Measurements from ENCODE around the gene POGK. TPM values are rescaled to one million over a fixed set of nuclear protein-coding genes. Genes with fewer than 3 reads are reported as not detected.

POGK gene
- total RNA-seq (10 to 100 TPM; 30.0 to 39.9 TPM), polyA plus RNA-seq (ENCODE audit: insufficient read length in 2 of 2) (10 to 100 TPM; 33.1 to 42.0 TPM)
- long read RNA-seq, donor 1, full-length matches to known transcripts, result 6 of 16 reads
- long read RNA-seq, donor 1, partial matches to known transcripts, result 5 of 16 reads
- long read RNA-seq, donor 1, other reads (novel, unspliced or antisense), result 5 of 16 reads
- long read RNA-seq, donor 2, full-length matches to known transcripts, result 4 of 4 reads
- long read RNA-seq, donor 2, partial matches to known transcripts, result 0 of 4 reads
- long read RNA-seq, donor 2, other reads (novel, unspliced or antisense), result 0 of 4 reads
- long read RNA-seq, donor 3, full-length matches to known transcripts, result 3 of 10 reads
- long read RNA-seq, donor 3, partial matches to known transcripts, result 7 of 10 reads
- long read RNA-seq, donor 3, other reads (novel, unspliced or antisense), result 0 of 10 reads
- long read RNA-seq, donor 4, full-length matches to known transcripts, result 6 of 20 reads
- long read RNA-seq, donor 4, partial matches to known transcripts, result 8 of 20 reads
- long read RNA-seq, donor 4, other reads (novel, unspliced or antisense), result 6 of 20 reads

- H3K27me3 ChIP-seq (ENCODE audit: control insufficient read depth, insufficient read depth, low read length), result no peaks in the 10 kb centered on the region
- peaks cover 28% of the 10 kb centered on the region for H3K4me1 ChIP-seq (ENCODE audit: control insufficient read depth, insufficient read depth, low read length)
- peak; percentile 68 to 97 (median 82) for DNase-seq (ENCODE audit: low read depth in 4 of 6, low spot score in 6 of 6)
- no peaks in the 10 kb centered on the region for H3K9me3 ChIP-seq (ENCODE audit: control insufficient read depth, insufficient read depth, low read length)
- 0% methylated on average over 62 of the region's 63 CpGs for WGBS (ENCODE audit: insufficient coverage)
- H3K4me3 ChIP-seq (ENCODE audit: low read depth, low read length), result peak within 1 kb of the TSS; percentile 73
- H3K36me3 ChIP-seq (ENCODE audit: control insufficient read depth, insufficient read depth, low read length), result peaks cover 24% of the 10 kb centered on the region
- peak within 1 kb of the TSS; percentile 89 for H3K27ac ChIP-seq (ENCODE audit: low read depth, low read length)
Observed at GRCh38 chr1:166838766-166839599, at the start of gene POGK. POGK (plus strand) TSS chr1:166839475; CDS start chr1:166840957, 1,482 bp downstream.

GRCh38 chr1:166796620-166797236, 42.5 kb upstream of the POGK start:
- no peak overlapping the region for H3K27ac ChIP-seq (ENCODE audit: low read depth, low read length)
- no peaks in the 10 kb centered on the region for H3K36me3 ChIP-seq (ENCODE audit: control insufficient read depth, insufficient read depth, low read length)
- DNase-seq (ENCODE audit: low read depth in 4 of 6, low spot score in 6 of 6), result no peak
- 95% methylated on average over 23 of the region's 23 CpGs for WGBS (ENCODE audit: insufficient coverage)
- no peaks in the 10 kb centered on the region for H3K27me3 ChIP-seq (ENCODE audit: control insufficient read depth, insufficient read depth, low read length)
- no peak overlapping the region for H3K4me3 ChIP-seq (ENCODE audit: low read depth, low read length)
- H3K4me1 ChIP-seq (ENCODE audit: control insufficient read depth, insufficient read depth, low read length), result no peaks in the 10 kb centered on the region
- H3K9me3 ChIP-seq (ENCODE audit: control insufficient read depth, insufficient read depth, low read length), result no peaks in the 10 kb centered on the region

GRCh38 chr1:166808952-166809351, 30.3 kb upstream of the POGK start:
- no peaks in the 10 kb centered on the region for H3K27me3 ChIP-seq (ENCODE audit: control insufficient read depth, insufficient read depth, low read length)
- no peak for DNase-seq (ENCODE audit: low read depth in 4 of 6, low spot score in 6 of 6)
- no peaks in the 10 kb centered on the region for H3K36me3 ChIP-seq (ENCODE audit: control insufficient read depth, insufficient read depth, low read length)
- H3K9me3 ChIP-seq (ENCODE audit: control insufficient read depth, insufficient read depth, low read length), result no peaks in the 10 kb centered on the region
- H3K4me1 ChIP-seq (ENCODE audit: control insufficient read depth, insufficient read depth, low read length), result no peaks in the 10 kb centered on the region
- no peak overlapping the region for H3K27ac ChIP-seq (ENCODE audit: low read depth, low read length)
- 83% methylated on average over 1 of the region's 2 CpGs for WGBS (ENCODE audit: insufficient coverage)
- H3K4me3 ChIP-seq (ENCODE audit: low read depth, low read length), result no peak overlapping the region

- Histone ChIP-seq H3K27me3 (ENCODE audit: control insufficient read depth, insufficient read depth, low read length) (no peaks in the 10 kb centered on the region), H3K4me3 (ENCODE audit: low read depth, low read length) (no peak overlapping the region), H3K4me1 (ENCODE audit: control insufficient read depth, insufficient read depth, low read length) (no peaks in the 10 kb centered on the region), H3K27ac (ENCODE audit: low read depth, low read length) (no peak overlapping the region), H3K9me3 (ENCODE audit: control insufficient read depth, insufficient read depth, low read length) (peaks cover 1% of the 10 kb centered on the region), H3K36me3 (ENCODE audit: control insufficient read depth, insufficient read depth, low read length) (no peaks in the 10 kb centered on the region)
- DNase-seq (ENCODE audit: low read depth in 4 of 6, low spot score in 6 of 6), result no peak
- WGBS (ENCODE audit: insufficient coverage), result no CpG with 5 or more reads among the region's 2 CpGs
Observed at GRCh38 chr1:166811691-166812090, 27.6 kb upstream of the POGK start.

- Histone ChIP-seq H3K27ac (ENCODE audit: low read depth, low read length) (no peak overlapping the region), H3K4me3 (ENCODE audit: low read depth, low read length) (no peak overlapping the region), H3K9me3 (ENCODE audit: control insufficient read depth, insufficient read depth, low read length) (peaks cover 1% of the 10 kb centered on the region), H3K4me1 (ENCODE audit: control insufficient read depth, insufficient read depth, low read length) (no peaks in the 10 kb centered on the region), H3K27me3 (ENCODE audit: control insufficient read depth, insufficient read depth, low read length) (no peaks in the 10 kb centered on the region), H3K36me3 (ENCODE audit: control insufficient read depth, insufficient read depth, low read length) (no peaks in the 10 kb centered on the region)
- 60% methylated on average over 1 of the region's 2 CpGs for whole genome bisulfite sequencing (ENCODE audit: insufficient coverage)
- peak in 2 of 6 donors; percentile 2 to 80 for DNase-seq (ENCODE audit: low read depth in 4 of 6, low spot score in 6 of 6)
Observed at GRCh38 chr1:166813508-166814223, 25.6 kb upstream of the POGK start.

GRCh38 chr1:166814611-166815010, 24.7 kb upstream of the POGK start:
- no CpG with 5 or more reads among the region's 2 CpGs for WGBS (ENCODE audit: insufficient coverage)
- H3K4me3 ChIP-seq (ENCODE audit: low read depth, low read length), result no peak overlapping the region
- H3K27ac ChIP-seq (ENCODE audit: low read depth, low read length), result no peak overlapping the region
- no peak for DNase-seq (ENCODE audit: low read depth in 4 of 6, low spot score in 6 of 6)
- H3K9me3 ChIP-seq (ENCODE audit: control insufficient read depth, insufficient read depth, low read length), result peaks cover 1% of the 10 kb centered on the region
- H3K4me1 ChIP-seq (ENCODE audit: control insufficient read depth, insufficient read depth, low read length), result no peaks in the 10 kb centered on the region
- no peaks in the 10 kb centered on the region for H3K27me3 ChIP-seq (ENCODE audit: control insufficient read depth, insufficient read depth, low read length)
- no peaks in the 10 kb centered on the region for H3K36me3 ChIP-seq (ENCODE audit: control insufficient read depth, insufficient read depth, low read length)

GRCh38 chr1:166819974-166820373, 19.3 kb upstream of the POGK start:
- no peaks in the 10 kb centered on the region for H3K27me3 ChIP-seq (ENCODE audit: control insufficient read depth, insufficient read depth, low read length)
- DNase-seq (ENCODE audit: low read depth in 4 of 6, low spot score in 6 of 6), result no peak
- H3K27ac ChIP-seq (ENCODE audit: low read depth, low read length), result no peak overlapping the region
- 69% methylated on average over 2 of the region's 2 CpGs for WGBS (ENCODE audit: insufficient coverage)
- H3K4me1 ChIP-seq (ENCODE audit: control insufficient read depth, insufficient read depth, low read length), result no peaks in the 10 kb centered on the region
- peaks cover 5% of the 10 kb centered on the region for H3K9me3 ChIP-seq (ENCODE audit: control insufficient read depth, insufficient read depth, low read length)
- no peaks in the 10 kb centered on the region for H3K36me3 ChIP-seq (ENCODE audit: control insufficient read depth, insufficient read depth, low read length)
- H3K4me3 ChIP-seq (ENCODE audit: low read depth, low read length), result no peak overlapping the region

- Histone ChIP-seq H3K27ac (ENCODE audit: low read depth, low read length) (no peak overlapping the region), H3K9me3 (ENCODE audit: control insufficient read depth, insufficient read depth, low read length) (peaks cover 4% of the 10 kb centered on the region), H3K4me3 (ENCODE audit: low read depth, low read length) (no peak overlapping the region), H3K4me1 (ENCODE audit: control insufficient read depth, insufficient read depth, low read length) (no peaks in the 10 kb centered on the region), H3K27me3 (ENCODE audit: control insufficient read depth, insufficient read depth, low read length) (no peaks in the 10 kb centered on the region), H3K36me3 (ENCODE audit: control insufficient read depth, insufficient read depth, low read length) (no peaks in the 10 kb centered on the region)
- WGBS (ENCODE audit: insufficient coverage), result 75% methylated on average over 3 of the region's 7 CpGs
- no peak for DNase-seq (ENCODE audit: low read depth in 4 of 6, low spot score in 6 of 6)
Observed at GRCh38 chr1:166822385-166822784, 16.9 kb upstream of the POGK start.

- Histone ChIP-seq H3K27me3 (ENCODE audit: control insufficient read depth, insufficient read depth, low read length) (no peaks in the 10 kb centered on the region), H3K27ac (ENCODE audit: low read depth, low read length) (no peak overlapping the region), H3K9me3 (ENCODE audit: control insufficient read depth, insufficient read depth, low read length) (peaks cover 5% of the 10 kb centered on the region), H3K4me3 (ENCODE audit: low read depth, low read length) (no peak overlapping the region), H3K36me3 (ENCODE audit: control insufficient read depth, insufficient read depth, low read length) (no peaks in the 10 kb centered on the region), H3K4me1 (ENCODE audit: control insufficient read depth, insufficient read depth, low read length) (no peaks in the 10 kb centered on the region)
- no peak for DNase-seq (ENCODE audit: low read depth in 4 of 6, low spot score in 6 of 6)
Observed at GRCh38 chr1:166827426-166827825, 11.8 kb upstream of the POGK start.

All from spinal cord (tissue), 10 donors.